Gastroesophageal sphincter (tissue), 4 donors: Measurements from ENCODE around the gene ZCCHC17. TPM values are rescaled to one million over a fixed set of nuclear protein-coding genes. Genes with fewer than 3 reads are reported as not detected.

Source experiments
- ATAC-seq: fragments of 150-250 bp; one replicate; pipeline ENCODE4 v1.9.1; 2016; ENCODE audit warnings: mild to moderate bottlenecking, moderate library complexity
- H3K27ac ChIP-seq, 4 donors: fragments of 200-600 bp; sonication (generic) in 3 of 4; 1 replicate in 3 of 4; 2 replicates in 1 of 4; pipeline ENCODE4 v1.5.1; 2016 to 2019
- H3K27me3 ChIP-seq: fragments of 200-600 bp; sonication (generic); one replicate; pipeline ENCODE4 v1.5.1; 2019
- H3K36me3 ChIP-seq, 2 donors: fragments of 200-600 bp; sonication (generic); one replicate each; pipeline ENCODE4 v1.5.1; 2019; ENCODE audit warnings: control low read depth in 1 of 2
- H3K4me1 ChIP-seq, 3 donors: fragments of 200-600 bp; sonication (generic); 1 replicate in 2 of 3; 2 replicates in 1 of 3; pipeline ENCODE4 v1.5.1; 2016 to 2019; ENCODE audit warnings: control low read depth in 2 of 3
- H3K4me3 ChIP-seq, 2 donors: fragments of 200-600 bp; sonication (generic); one replicate each; pipeline ENCODE4 v1.5.1; 2019; ENCODE audit warnings: mild to moderate bottlenecking in 1 of 2, moderate library complexity in 1 of 2
- H3K9me3 ChIP-seq, 3 donors: fragments of 200-600 bp; sonication (generic); one replicate each; pipeline ENCODE4 v1.5.1; 2017 to 2019; ENCODE audit warnings: control low read depth in 2 of 3
- CTCF ChIP-seq, 4 experiments: fragments of 200-600 bp in 2 of 4; fragments of 450-650 bp in 2 of 4; sonication (generic) in 1 of 4; IDR thresholded peaks; one replicate each; pipeline ENCODE4 v1.5.1; 2017 to 2019; ENCODE audit warnings: antibody characterized with exemption in 4 of 4, mild to moderate bottlenecking in 2 of 4, moderate library complexity in 2 of 4
- EP300 ChIP-seq: sonication (generic); formaldehyde crosslinking; IDR thresholded peaks from one replicate; pipeline ENCODE4 v1.6.1; 2017; ENCODE audit warnings: antibody characterized with exemption, mild to moderate bottlenecking
- POLR2A ChIP-seq, 2 donors: fragments of 450-650 bp; IDR thresholded peaks; one replicate each; pipeline ENCODE4 v1.6.1; 2017; ENCODE audit warnings: antibody characterized with exemption in 2 of 2, mild to moderate bottlenecking in 2 of 2, moderate library complexity in 1 of 2
- POLR2AphosphoS5 ChIP-seq: sonication (generic); formaldehyde crosslinking; IDR thresholded peaks from one replicate; pipeline ENCODE4 v1.6.1; 2017; ENCODE audit warnings: antibody characterized with exemption
- WGBS, 2 donors: methylation state at CpG; one replicate each; pipeline ENCODE4 v1.1.5; 2018; ENCODE audit warnings: low coverage in 1 of 2; 5-methylcytosine and 5-hydroxymethylcytosine counted together
- total RNA-seq, 4 donors: library from RNA; depleted of rRNA; stranded (reverse); fragments of >200 nt; gene quantifications; one replicate each; pipeline ENCODE4 v1.1.0, GENCODE V29; 2016

Gene ZCCHC17
- total RNA-seq, 4 donors from 2014 or later, result 25.4 to 28.7 (median 27.4) TPM

- Histone ChIP-seq H3K36me3 (no peaks in the 10 kb centered on the region), H3K9me3 (no peaks in the 10 kb centered on the region), H3K4me1 (peaks cover 0 to 15% (median 8%) of the 10 kb centered on the region in 3 donors), H3K4me3 (no peak overlapping the region), H3K27ac (no peak overlapping the region), H3K27me3 (peaks cover 23% of the 10 kb centered on the region)
- TF ChIP-seq POLR2AphosphoS5 (no peak), EP300 (no peak), CTCF (IDR thresholded peaks at IDR 0.05) (no peak), POLR2A (IDR thresholded peaks at IDR 0.05) (no peak)
- no peak for ATAC-seq
- WGBS, 2 donors, result 60% methylated on average over 2 of the region's 5 CpGs; no CpG with 5 or more reads in 1 of the 2 donors
These were observed 112.0 kb downstream of the ZCCHC17 start for GRCh38 chr1:31408788-31409318.

DNA sequence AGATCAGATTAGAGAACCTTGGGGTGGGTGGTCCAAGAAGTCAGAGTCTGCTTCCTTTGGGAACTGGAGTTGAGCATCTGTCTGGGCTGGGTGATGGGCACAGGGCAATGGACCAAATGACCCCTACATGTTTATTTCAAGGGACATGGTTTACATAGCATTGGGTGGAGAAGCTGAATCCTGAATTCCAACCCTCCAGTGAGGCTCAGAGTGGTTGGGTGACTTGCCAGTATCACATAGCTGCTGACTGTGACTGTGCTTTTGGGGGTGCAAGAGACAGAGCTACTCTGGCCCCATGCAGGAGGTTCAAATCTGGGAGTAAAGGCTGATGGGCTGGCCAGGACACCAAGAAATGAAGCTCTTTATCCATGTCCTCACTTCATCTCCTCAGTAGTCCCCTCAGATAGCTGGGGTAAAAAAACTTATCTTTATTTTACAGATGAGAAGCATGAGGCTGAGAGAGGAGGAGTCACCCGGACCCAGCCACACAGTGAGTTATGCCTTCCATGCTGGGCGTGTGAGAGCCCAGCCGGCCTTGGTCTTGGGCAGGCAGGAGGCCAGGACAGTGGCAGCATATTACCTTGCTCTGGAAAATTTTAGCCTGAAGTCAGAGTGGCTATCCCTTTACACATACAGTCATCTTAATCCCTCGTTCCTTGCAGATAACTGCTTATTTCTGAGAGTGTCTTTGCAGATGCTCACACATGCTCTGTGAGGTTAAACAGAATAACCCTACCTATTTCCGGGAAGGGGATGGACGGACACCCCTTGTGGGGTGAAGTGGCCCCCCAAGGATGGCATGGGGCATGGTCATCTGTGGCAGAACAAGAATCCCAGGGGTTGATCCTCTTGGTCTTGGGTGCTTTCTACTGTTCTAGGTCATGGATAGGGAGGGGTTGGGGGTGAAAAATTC is 113.4 kb downstream of the ZCCHC17 start:
- Histone ChIP-seq H3K27ac (no peak overlapping the region), H3K9me3 (no peaks in the 10 kb centered on the region), H3K4me1 (peaks cover 0 to 19% (median 10%) of the 10 kb centered on the region in 3 donors), H3K36me3 (no peaks in the 10 kb centered on the region), H3K4me3 (no peak overlapping the region), H3K27me3 (peaks cover 21% of the 10 kb centered on the region)
- TF ChIP-seq POLR2A (IDR thresholded peaks at IDR 0.05) (no peak), EP300 (no peak), CTCF (IDR thresholded peaks at IDR 0.05) (no peak), POLR2AphosphoS5 (no peak)
- ATAC-seq, result no peak
- 43% methylated on average over 6 of the region's 6 CpGs; no CpG with 5 or more reads in 1 of the 2 donors for WGBS, 2 donors

DNA sequence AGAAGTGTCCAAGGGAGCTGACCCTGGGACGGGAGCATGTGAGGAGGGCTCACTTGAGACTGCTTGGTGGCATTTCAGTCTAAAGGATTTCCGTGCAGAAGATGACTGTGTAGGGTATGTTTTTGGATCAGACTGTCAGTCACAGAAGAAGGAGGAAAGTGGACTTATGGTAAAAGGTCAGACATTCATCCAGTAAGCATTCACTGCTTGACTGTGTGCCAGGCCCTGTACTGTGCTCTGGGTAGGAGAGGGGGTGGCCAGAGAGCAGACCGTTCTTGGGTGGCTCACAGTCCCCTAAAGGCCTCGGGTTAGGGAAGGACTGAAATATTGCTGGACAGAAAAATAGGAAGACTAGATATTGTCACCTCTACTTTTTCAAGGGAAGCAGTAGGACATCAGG is 114.0 kb downstream of the ZCCHC17 start:
- H3K27ac ChIP-seq, result no peak overlapping the region
- WGBS, 2 donors, result 63 to 88% methylated on average over 3 of the region's 4 CpGs
- H3K27me3 ChIP-seq, result peaks cover 21% of the 10 kb centered on the region
- ATAC-seq, result no peak
- no peak for TF ChIP-seq EP300
- H3K4me3 ChIP-seq, result no peak overlapping the region
- H3K4me1 ChIP-seq, result peaks cover 0 to 19% (median 10%) of the 10 kb centered on the region in 3 donors
- no peaks in the 10 kb centered on the region for H3K36me3 ChIP-seq
- no peaks in the 10 kb centered on the region for H3K9me3 ChIP-seq

GRCh38 chr1:31412205-31412604 is 115.4 kb downstream of the ZCCHC17 start:
- Histone ChIP-seq H3K36me3 (no peaks in the 10 kb centered on the region), H3K27me3 (peaks cover 21% of the 10 kb centered on the region), H3K4me1 (peaks cover 0 to 19% (median 10%) of the 10 kb centered on the region in 3 donors), H3K27ac (no peak overlapping the region), H3K4me3 (peak overlapping the region in 1 of 2 donors; percentile 77), H3K9me3 (no peaks in the 10 kb centered on the region)
- ATAC-seq, result no peak
- no peak for TF ChIP-seq POLR2A (IDR thresholded peaks at IDR 0.05)
- TF ChIP-seq CTCF (IDR thresholded peaks at IDR 0.05), result no peak
- no peak for TF ChIP-seq POLR2AphosphoS5
- TF ChIP-seq EP300, result no peak
- 63 to 83% methylated on average over 1 of the region's 2 CpGs for WGBS, 2 donors

- Histone ChIP-seq H3K27ac (peak within 1 kb of the TSS in 2 of 4 donors; percentile 51 to 59), H3K4me3 (peak within 1 kb of the TSS; percentile 50 to 77), H3K27me3 (peaks cover 21% of the 10 kb centered on the region), H3K9me3 (no peaks in the 10 kb centered on the region), H3K36me3 (no peaks in the 10 kb centered on the region), H3K4me1 (peaks cover 0 to 19% (median 10%) of the 10 kb centered on the region in 3 donors)
- WGBS, 2 donors, result 0 to 1% methylated on average over 10 to 12 of the region's 63 CpGs
- ATAC-seq, result peak; percentile 25
- TF ChIP-seq POLR2A (IDR thresholded peaks at IDR 0.05), result no peak
- no peak for TF ChIP-seq CTCF (IDR thresholded peaks at IDR 0.05)
- no peak for TF ChIP-seq EP300
- TF ChIP-seq POLR2AphosphoS5, result no peak
These were observed 116.0 kb downstream of the ZCCHC17 start, which contains the start of gene SERINC2 for GRCh38 chr1:31412732-31413404. Gene SERINC2, plus strand, starts transcription at chr1:31413213. Its CDS starts 53 bp downstream, at chr1:31413266.
